NCI-H2227 (cell line): ENCODE results near the gene LRSAM1.
"Not testable (repeated sequence)": the region's sequence is repeated elsewhere in the genome, so short reads cannot be mapped to it uniquely, and the experiment has no call there.

Experiments used
- DNase-seq: peaks from one replicate; lab custom pipeline; 2025; ENCODE audit not compliant: unreplicated experiment; lab: John Stamatoyannopoulos, UW

LRSAM1 gene

GRCh38 chr9:127455324-127455992 is 4.1 kb downstream of the LRSAM1 start:
- no peak for DNase-seq

GRCh38 chr9:127457191-127457878 is 6.0 kb downstream of the LRSAM1 start:
- no peak for DNase-seq

- DNase-seq = no peak
Measured at GRCh38 chr9:127458921-127459320, 7.6 kb downstream of the LRSAM1 start.

GRCh38 chr9:127463382-127463781 is 12.1 kb downstream of the LRSAM1 start:
- DNase-seq = no peak

- DNase-seq = no peak
Measured at GRCh38 chr9:127463911-127464310, 12.6 kb downstream of the LRSAM1 start.

GRCh38 chr9:127466407-127466917 is 15.2 kb downstream of the LRSAM1 start:
- not testable (repeated sequence) for DNase-seq

GRCh38 chr9:127467621-127468020 is 16.3 kb downstream of the LRSAM1 start:
- DNase-seq = no peak

GRCh38 chr9:127470662-127471061 is 19.4 kb downstream of the LRSAM1 start:
- no peak for DNase-seq

- DNase-seq = no peak
Measured at GRCh38 chr9:127473501-127473900, 22.2 kb downstream of the LRSAM1 start.

GRCh38 chr9:127473932-127474331 is 22.6 kb downstream of the LRSAM1 start:
- no peak for DNase-seq

GRCh38 chr9:127474592-127474991 is 23.3 kb downstream of the LRSAM1 start:
- no peak for DNase-seq

- DNase-seq = no peak
Measured at GRCh38 chr9:127479507-127480081, 28.3 kb downstream of the LRSAM1 start.

GRCh38 chr9:127482662-127483061 is 31.4 kb downstream of the LRSAM1 start:
- DNase-seq = no peak

GRCh38 chr9:127485995-127486394 is 34.7 kb downstream of the LRSAM1 start:
- DNase-seq = no peak

GRCh38 chr9:127488946-127489345 is 37.6 kb downstream of the LRSAM1 start:
- no peak for DNase-seq

GRCh38 chr9:127489471-127490115 is 38.3 kb downstream of the LRSAM1 start:
- DNase-seq = no peak

GRCh38 chr9:127490535-127491230 is 39.4 kb downstream of the LRSAM1 start:
- DNase-seq = no peak

GRCh38 chr9:127491516-127491915 is 40.2 kb downstream of the LRSAM1 start:
- no peak for DNase-seq

- DNase-seq = no peak
Measured at GRCh38 chr9:127492616-127493015, 41.3 kb downstream of the LRSAM1 start.

GRCh38 chr9:127493592-127494303 is 42.4 kb downstream of the LRSAM1 start:
- no peak for DNase-seq
